DOHH2 (cell line): ENCODE measurements around the gene CTSE.

Experiments
- CTCF ChIP-seq: fragments of 200-600 bp; sonication (generic); IDR thresholded peaks from one replicate; pipeline ENCODE4 v1.5.1; 2014; ENCODE audit warnings: antibody characterized with exemption, mild to moderate bottlenecking, low read depth, low read length; ENCODE audit not compliant: poor library complexity, severe bottlenecking
- EZH2phosphoT487 ChIP-seq: fragments of 200-600 bp; sonication (generic); IDR thresholded peaks from 2 replicates; pipeline ENCODE4 v1.6.1; 2017; ENCODE audit warnings: borderline replicate concordance, mild to moderate bottlenecking, antibody characterized with exemption, low read length, moderate library complexity, mixed read lengths

GRCh38 chr1:205975387-205975998 lies 48.2 kb downstream of the CTSE start:
- TF ChIP-seq CTCF: no peak
- TF ChIP-seq EZH2phosphoT487: no peak
